HCT116 (cell line): Measurements from ENCODE around the gene EDEM3. TPM values are rescaled to one million over a fixed set of nuclear protein-coding genes. Genes with fewer than 3 reads are reported as not detected.

Experiments
- ATAC-seq: fragments of 200-7000 bp; cut with Tn5 transposase; 2 replicates; pipeline ENCODE4 v1.9.1; 2020; ENCODE audit warnings: mild to moderate bottlenecking, moderate library complexity
- BruUV-seq: library from RNA; stranded (reverse); fragments of 400-500 nt; replicated peaks from 2 replicates; lab custom pipeline; 2021; lab: Mats Ljungman, UMichigan
- CTCF ChIA-PET: fragments of 300-600 bp; sonication (Branson Sonifier 250); formaldehyde crosslinking; loops from one replicate; lab custom pipeline; 2021; ENCODE audit warnings: antibody characterized with exemption; lab: Charles Lee
- POLR2A ChIA-PET: fragments of 300-600, 350-600 bp; sonication (Branson Sonifier 250); formaldehyde crosslinking; loops from one replicate; lab custom pipeline; 2021; ENCODE audit warnings: antibody characterized with exemption; lab: Charles Lee
- RAD21 ChIA-PET, 2 experiments: fragments of 300-600 bp; sonication (Branson Sonifier 250); formaldehyde crosslinking; loops; one replicate each; lab custom pipeline; 2023; ENCODE audit warnings: low total read pairs in 2 of 2; ENCODE audit not compliant: uncharacterized antibody in 2 of 2, unreplicated experiment in 2 of 2, low non-redundant PET in 1 of 2; lab: Charles Lee
- DNase-seq: peaks from one replicate; pipeline ENCODE4 v3.0.0-alpha.2; 2010; ENCODE audit warnings: low read depth, low spot score
- H2AFZ ChIP-seq: fragments of 200-600 bp; shearing (Covaris generic), sonication (generic); 2 replicates; pipeline ENCODE4 v1.6.1; 2017; ENCODE audit warnings: low read depth, mixed run types, mixed read lengths, antibody characterized with exemption, low read length; ENCODE audit not compliant: poor library complexity, severe bottlenecking
- H3K27ac ChIP-seq: 2 replicates; pipeline ENCODE4 v1.5.1; 2012; ENCODE audit warnings: low read depth, low read length
- H3K27me3 ChIP-seq: fragments of 200-600 bp; sonication (generic); 2 replicates; pipeline ENCODE4 v1.6.1; 2016; ENCODE audit warnings: mixed run types, low read length, mixed read lengths; ENCODE audit not compliant: insufficient read depth
- H3K36me3 ChIP-seq, 2 experiments: fragments of 200-500 bp in 1 of 2; fragments of 200-600 bp in 1 of 2; sonication (Bioruptor generic) in 1 of 2; sonication (generic) in 1 of 2; 2 replicates each; pipeline versions ENCODE4 v1.5.1 to v1.6.1; 2014 to 2016; ENCODE audit warnings: low read length in 2 of 2, inconsistent platforms in 1 of 2, mixed read lengths in 1 of 2, mixed run types in 1 of 2; ENCODE audit not compliant: insufficient read depth in 2 of 2, control insufficient read depth in 1 of 2
- H3K4me1 ChIP-seq, 2 experiments: fragments of 200-600 bp in 1 of 2; sonication (generic) in 1 of 2; 2 replicates each; pipeline versions ENCODE4 v1.5.1 to v1.6.1; 2012 to 2017; ENCODE audit warnings: low read length in 2 of 2, inconsistent platforms in 1 of 2, mild to moderate bottlenecking in 1 of 2, mixed read lengths in 1 of 2, mixed run types in 1 of 2, moderate library complexity in 1 of 2; ENCODE audit not compliant: insufficient read depth in 2 of 2, control insufficient read depth in 1 of 2
- H3K4me2 ChIP-seq: fragments of 200-600 bp; sonication (generic); 2 replicates; pipeline ENCODE4 v1.6.1; 2017; ENCODE audit warnings: mixed run types, low read length, mixed read lengths
- H3K4me3 ChIP-seq, 2 experiments: fragments of 200-600 bp in 1 of 2; sonication (generic) in 1 of 2; replicated peaks in 1 of 2; 2 replicates each; pipeline ENCODE4 v1.5.1; 2011 to 2016; ENCODE audit warnings: low read length in 2 of 2, control low read depth in 1 of 2, low read depth in 1 of 2, mild to moderate bottlenecking in 1 of 2, mixed read lengths in 1 of 2, mixed run types in 1 of 2
- H3K79me2 ChIP-seq: fragments of 200-600 bp; sonication (generic); 2 replicates; pipeline ENCODE4 v1.6.1; 2017; ENCODE audit warnings: mild to moderate bottlenecking, mixed run types, low read length, moderate library complexity, mixed read lengths; ENCODE audit not compliant: insufficient read depth
- H3K9ac ChIP-seq: fragments of 200-600 bp; sonication (generic); 2 replicates; pipeline ENCODE4 v1.6.1; 2016; ENCODE audit warnings: low read length, mixed read lengths
- H3K9me2 ChIP-seq: fragments of 200-600 bp; sonication (generic), shearing (Covaris generic); 2 replicates; pipeline ENCODE4 v1.6.1; 2017; ENCODE audit warnings: mixed run types, mild to moderate bottlenecking, moderate library complexity; ENCODE audit not compliant: insufficient read depth
- H3K9me3 ChIP-seq, 2 experiments: fragments of 200-500 bp in 1 of 2; fragments of 200-600 bp in 1 of 2; sonication (Bioruptor generic) in 1 of 2; sonication (generic) in 1 of 2; 2 replicates each; pipeline ENCODE4 v1.6.1; 2014 to 2017; ENCODE audit warnings: low read length in 2 of 2, mixed read lengths in 2 of 2, inconsistent platforms in 1 of 2, low read depth in 1 of 2, mild to moderate bottlenecking in 1 of 2, mixed run types in 1 of 2, moderate library complexity in 1 of 2; ENCODE audit not compliant: control insufficient read depth in 1 of 2, insufficient read depth in 1 of 2
- H4K20me1 ChIP-seq: fragments of 200-600 bp; sonication (generic), shearing (Covaris generic); 2 replicates; pipeline ENCODE4 v1.6.1; 2017; ENCODE audit warnings: mixed run types, mild to moderate bottlenecking, moderate library complexity; ENCODE audit not compliant: insufficient read depth
- ATF3 ChIP-seq: IDR thresholded peaks from 2 replicates; pipeline ENCODE4 v1.6.1; 2012
- CBX3 ChIP-seq: IDR thresholded peaks from 2 replicates; pipeline ENCODE4 v1.6.1; 2012; ENCODE audit warnings: low read depth
- CEBPB ChIP-seq: IDR thresholded peaks from 2 replicates; pipeline ENCODE4 v1.6.1; 2012; ENCODE audit warnings: low read depth
- EGR1 ChIP-seq: IDR thresholded peaks from 2 replicates; pipeline ENCODE4 v1.6.1; 2012; ENCODE audit warnings: low read depth
- ELF1 ChIP-seq: IDR thresholded peaks from 2 replicates; pipeline ENCODE4 v1.6.1; 2012; ENCODE audit warnings: low read depth, borderline replicate concordance
- EZH2 ChIP-seq: fragments of 200-600 bp; sonication (generic); IDR thresholded peaks from 2 replicates; pipeline ENCODE4 v1.6.1; 2017; ENCODE audit warnings: antibody characterized with exemption, mixed run types
- EZH2phosphoT487 ChIP-seq: fragments of 200-600 bp; IDR thresholded peaks from 2 replicates; pipeline ENCODE4 v1.6.1; 2018; ENCODE audit warnings: antibody characterized with exemption, borderline replicate concordance
- FOSL1 ChIP-seq: IDR thresholded peaks from 2 replicates; pipeline ENCODE4 v1.6.1; 2012; ENCODE audit warnings: low read depth
- JUND ChIP-seq: IDR thresholded peaks from 2 replicates; pipeline ENCODE4 v1.6.1; 2012
- POLR2A ChIP-seq: IDR thresholded peaks from 2 replicates; pipeline ENCODE4 v1.7.0; 2011; ENCODE audit warnings: borderline replicate concordance; ENCODE audit not compliant: insufficient read depth, insufficient read length; ENCODE audit errors: extremely low read depth
- POLR2AphosphoS5 ChIP-seq: IDR thresholded peaks from 2 replicates; pipeline ENCODE4 v1.6.1; 2011; ENCODE audit warnings: mild to moderate bottlenecking, low read depth, low read length, moderate library complexity
- RAD21 ChIP-seq: IDR thresholded peaks from 2 replicates; pipeline ENCODE4 v1.6.1; 2012; ENCODE audit warnings: low read depth, mild to moderate bottlenecking
- SIN3A ChIP-seq: IDR thresholded peaks from 2 replicates; pipeline ENCODE4 v1.6.1; 2012; ENCODE audit warnings: low read depth
- SP1 ChIP-seq: IDR thresholded peaks from 2 replicates; pipeline ENCODE4 v1.6.1; 2012; ENCODE audit warnings: low read depth
- SRF ChIP-seq: IDR thresholded peaks from 2 replicates; pipeline ENCODE4 v1.6.1; 2012; ENCODE audit warnings: low read depth
- TCF7L2 ChIP-seq: IDR thresholded peaks from 2 replicates; pipeline ENCODE4 v1.7.0; 2011; ENCODE audit warnings: borderline replicate concordance, inconsistent platforms; ENCODE audit not compliant: insufficient read depth, insufficient read length; ENCODE audit errors: extremely low read depth
- ZBTB33 ChIP-seq: IDR thresholded peaks from 2 replicates; pipeline ENCODE4 v1.6.1; 2011; ENCODE audit warnings: mild to moderate bottlenecking, low read length, moderate library complexity; ENCODE audit not compliant: insufficient replicate concordance; ENCODE audit errors: extremely low read depth
- ZFX ChIP-seq: fragments of 450-650 bp; IDR thresholded peaks from 2 replicates; pipeline ENCODE4 v1.6.1; 2017
- ZNF274 ChIP-seq: fragments of 200-500 bp; sonication (Bioruptor generic); IDR thresholded peaks from 2 replicates; pipeline ENCODE4 v1.6.1; 2014; ENCODE audit warnings: mild to moderate bottlenecking, low read depth, low read length, inconsistent platforms
- intact Hi-C: fragments of 100-400 bp; cut with micrococcal nuclease; formaldehyde crosslinking; loops from 2 replicates; pipeline ENCODE4 v1.10.0; 2022
- total RNA-seq: library from RNA; stranded (reverse); gene quantifications from one replicate; pipeline ENCODE4 v1.2.1, GENCODE V29; 2021; ENCODE audit not compliant: unreplicated experiment

EDEM3 gene
- total RNA-seq, 1 experiment from 2014 or later = 14.9 TPM

- no peak for DNase-seq
- no peak overlapping the region for H3K4me3 ChIP-seq
- H3K4me1 ChIP-seq = no peaks in the 10 kb centered on the region
- H3K9me2 ChIP-seq = no peaks in the 10 kb centered on the region
- POLR2A ChIA-PET = no interaction called here
- intact Hi-C loops = no loop called here
- no peaks in the 10 kb centered on the region for H4K20me1 ChIP-seq
- RAD21 ChIA-PET = no interaction called here
- no peak for TF ChIP-seq FOSL1
- no peak for TF ChIP-seq EZH2
- TF ChIP-seq ELF1 = no peak
- no peak for TF ChIP-seq EZH2phosphoT487
- TF ChIP-seq ZFX = no peak
- TF ChIP-seq ATF3 = no peak
- TF ChIP-seq JUND = no peak
- TF ChIP-seq ZNF274 = no peak
- no peak for TF ChIP-seq TCF7L2
- TF ChIP-seq POLR2A = no peak
- no peak for TF ChIP-seq CEBPB
- no peak for TF ChIP-seq SRF
- no peak for TF ChIP-seq SP1
- no peak overlapping the region for H3K4me2 ChIP-seq
- H3K36me3 ChIP-seq = peaks cover 0 to 5% of the 10 kb centered on the region in 2 experiments; a peak in 1 of 4 replicates
- BruUV-seq = no TSS peak
- no peak for ATAC-seq
- CTCF ChIA-PET = interaction anchor here (0.6 kb wide), 1 partner anchor 14 kb away, joined by 3 read pairs; no protein-coding TSS in a partner anchor
- H2AFZ ChIP-seq = no peak overlapping the region
- no peak overlapping the region for H3K27ac ChIP-seq
- H3K79me2 ChIP-seq = no peaks in the 10 kb centered on the region
- H3K27me3 ChIP-seq = no peaks in the 10 kb centered on the region
- H3K9me3 ChIP-seq = no peaks in the 10 kb centered on the region
- H3K9ac ChIP-seq = no peak overlapping the region
These were observed 45.2 kb downstream of the EDEM3 start for GRCh38 chr1:184709418-184709817.

- no peak overlapping the region for H3K27ac ChIP-seq
- intact Hi-C loops = no loop called here
- TF ChIP-seq ZNF274 (no peak), SIN3A (no peak), SRF (no peak), TCF7L2 (no peak), ELF1 (no peak), ZBTB33 (no peak), CBX3 (no peak), RAD21 (no peak), POLR2AphosphoS5 (no peak), EGR1 (no peak)
These were observed 46.5 kb downstream of the EDEM3 start for GRCh38 chr1:184708084-184708676.

More at GRCh38 chr1:184708084-184708676, 46.5 kb downstream of the EDEM3 start:
- Histone ChIP-seq H3K9me3 (no peaks in the 10 kb centered on the region), H3K4me3 (no peak overlapping the region), H2AFZ (no peak overlapping the region), H3K27me3 (no peaks in the 10 kb centered on the region), H3K9ac (no peak overlapping the region), H3K79me2 (no peaks in the 10 kb centered on the region), H3K9me2 (no peaks in the 10 kb centered on the region), H3K4me2 (no peak overlapping the region), H3K4me1 (no peaks in the 10 kb centered on the region), H4K20me1 (no peaks in the 10 kb centered on the region), H3K36me3 (peaks cover 0 to 5% of the 10 kb centered on the region in 2 experiments; a peak in 1 of 4 replicates)
- RAD21 ChIA-PET = no interaction called here
- CTCF ChIA-PET = no interaction called here
- ATAC-seq = no peak
- DNase-seq = no peak
- POLR2A ChIA-PET = no interaction called here
- no TSS peak for BruUV-seq
